Cardiac fibroblast (primary cell): ENCODE data around the gene PLEKHB1.

Experiments used
- DNase-seq, 2 donors: peaks; one replicate each; pipeline versions ENCODE4 v3.0.0 to v3.0.0-alpha.2; 2010; ENCODE audit warnings: low read depth in 2 of 2
- H3K4me3 ChIP-seq, 2 donors: replicated peaks in 1 of 2; 1 replicate in 1 of 2; 2 replicates in 1 of 2; pipeline ENCODE4 v1.5.1; 2011; ENCODE audit warnings: low read depth in 2 of 2, low read length in 2 of 2, mild to moderate bottlenecking in 2 of 2, moderate library complexity in 1 of 2
- CTCF ChIP-seq: IDR thresholded peaks from one replicate; pipeline ENCODE4 v1.5.1; 2011; ENCODE audit warnings: low read depth, mild to moderate bottlenecking, low read length, inconsistent platforms

PLEKHB1 gene

GRCh38 chr11:73659961-73660360, 13.6 kb downstream of the PLEKHB1 start:
- H3K4me3 ChIP-seq = no peak overlapping the region
- no peak for TF ChIP-seq CTCF
- no peak for DNase-seq

GRCh38 chr11:73660497-73661034, 14.2 kb downstream of the PLEKHB1 start:
- DNase-seq = no peak
- peak overlapping the region; percentile 22 to 48 for H3K4me3 ChIP-seq
- no peak for TF ChIP-seq CTCF

GRCh38 chr11:73661035-73661628, 14.8 kb downstream of the PLEKHB1 start:
- TF ChIP-seq CTCF = peak; percentile 96
- H3K4me3 ChIP-seq = peak overlapping the region; percentile 40 to 48
- DNase-seq = peak; percentile 83 to 87

GRCh38 chr11:73662445-73663157, 16.2 kb downstream of the PLEKHB1 start:
- DNase-seq = peak in 1 of 2 donors; percentile 29
- no peak for TF ChIP-seq CTCF
- H3K4me3 ChIP-seq = no peak overlapping the region

GRCh38 chr11:73663604-73664495, 17.5 kb downstream of the PLEKHB1 start:
- H3K4me3 ChIP-seq = no peak overlapping the region
- TF ChIP-seq CTCF = no peak
- no peak for DNase-seq

- TF ChIP-seq CTCF = no peak
- no peak for DNase-seq
- H3K4me3 ChIP-seq = no peak overlapping the region
These were observed 18.5 kb downstream of the PLEKHB1 start for GRCh38 chr11:73664877-73665276.
